ENCODE results near the gene SIGLEC11. TPM values are rescaled to one million over a fixed set of nuclear protein-coding genes. Genes with fewer than 3 reads are reported as not detected.

Gene SIGLEC11
- polyA plus RNA-seq, 2 of the 4 experiments (the other 2 are of a cell fraction) = not detected

GRCh38 chr19:49952479-49952836, 8.5 kb downstream of the SIGLEC11 start:
- ChIA-PET POLR2A (interaction anchor here (2.5 kb wide), 1 partner anchor 23 kb away, joined by 9 read pairs; the partner anchor contains the start of gene NUP62), CTCF (interaction anchor here (1.4 to 10.7 kb wide), 4 partner anchors 16 to 183 kb away, joined by 3 to 121 read pairs (median 18); no protein-coding TSS in a partner anchor)
- DNase-seq (ENCODE audit: low read depth in 1 of 2, low spot score in 1 of 2) = no peak
- no peak overlapping the region for H3K4me2 ChIP-seq
- no peaks in the 10 kb centered on the region for H3K4me1 ChIP-seq
- no peak for FAIRE-seq
- no peak for ATAC-seq
- TF ChIP-seq RAD21 (conservative IDR thresholded peaks at IDR 0.05 in 1 of 2, IDR thresholded peaks at IDR 0.05 in 1 of 2) (no peak), EHMT2 (IDR thresholded peaks at IDR 0.05; ENCODE audit: low read depth) (no peak), RNF2 (IDR thresholded peaks at IDR 0.05; ENCODE audit: borderline replicate concordance, low read depth) (no peak), MAZ (IDR thresholded peaks at IDR 0.05; ENCODE audit: borderline replicate concordance, low read depth, low read length) (no peak), FOSL2 (IDR thresholded peaks at IDR 0.05) (no peak), FOSL2 (CRISPR knock-in tag; IDR thresholded peaks at IDR 0.05) (no peak), HOXB5 (CRISPR knock-in tag; IDR thresholded peaks at IDR 0.05) (no peak), HOXB13 (CRISPR knock-in tag; IDR thresholded peaks at IDR 0.05; ENCODE audit: low read depth) (no peak), EHF (CRISPR knock-in tag; IDR thresholded peaks at IDR 0.05) (no peak), ESRRA (IDR thresholded peaks at IDR 0.05; ENCODE audit: borderline replicate concordance, low read length) (no peak), KDM5A (IDR thresholded peaks at IDR 0.05) (no peak), FOSB (CRISPR knock-in tag; IDR thresholded peaks at IDR 0.05) (no peak), KDM1A (IDR thresholded peaks at IDR 0.05; ENCODE audit: low read depth) (no peak)
- TF ChIP-seq, protein P1, sequence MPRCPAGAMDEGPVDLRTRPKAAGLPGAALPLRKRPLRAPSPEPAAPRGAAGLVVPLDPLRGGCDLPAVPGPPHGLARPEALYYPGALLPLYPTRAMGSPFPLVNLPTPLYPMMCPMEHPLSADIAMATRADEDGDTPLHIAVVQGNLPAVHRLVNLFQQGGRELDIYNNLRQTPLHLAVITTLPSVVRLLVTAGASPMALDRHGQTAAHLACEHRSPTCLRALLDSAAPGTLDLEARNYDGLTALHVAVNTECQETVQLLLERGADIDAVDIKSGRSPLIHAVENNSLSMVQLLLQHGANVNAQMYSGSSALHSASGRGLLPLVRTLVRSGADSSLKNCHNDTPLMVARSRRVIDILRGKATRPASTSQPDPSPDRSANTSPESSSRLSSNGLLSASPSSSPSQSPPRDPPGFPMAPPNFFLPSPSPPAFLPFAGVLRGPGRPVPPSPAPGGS (IDR thresholded peaks at IDR 0.05) = no peak
- TF ChIP-seq, protein P2, sequence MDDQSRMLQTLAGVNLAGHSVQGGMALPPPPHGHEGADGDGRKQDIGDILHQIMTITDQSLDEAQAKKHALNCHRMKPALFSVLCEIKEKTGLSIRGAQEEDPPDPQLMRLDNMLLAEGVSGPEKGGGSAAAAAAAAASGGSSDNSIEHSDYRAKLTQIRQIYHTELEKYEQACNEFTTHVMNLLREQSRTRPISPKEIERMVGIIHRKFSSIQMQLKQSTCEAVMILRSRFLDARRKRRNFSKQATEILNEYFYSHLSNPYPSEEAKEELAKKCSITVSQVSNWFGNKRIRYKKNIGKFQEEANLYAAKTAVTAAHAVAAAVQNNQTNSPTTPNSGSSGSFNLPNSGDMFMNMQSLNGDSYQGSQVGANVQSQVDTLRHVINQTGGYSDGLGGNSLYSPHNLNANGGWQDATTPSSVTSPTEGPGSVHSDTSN (IDR thresholded peaks at IDR 0.05) = no peak
- no peaks in the 10 kb centered on the region for H3K9me3 ChIP-seq
- H3K4me3 ChIP-seq = no peak overlapping the region
- H3K27ac ChIP-seq = no peak overlapping the region

DNA sequence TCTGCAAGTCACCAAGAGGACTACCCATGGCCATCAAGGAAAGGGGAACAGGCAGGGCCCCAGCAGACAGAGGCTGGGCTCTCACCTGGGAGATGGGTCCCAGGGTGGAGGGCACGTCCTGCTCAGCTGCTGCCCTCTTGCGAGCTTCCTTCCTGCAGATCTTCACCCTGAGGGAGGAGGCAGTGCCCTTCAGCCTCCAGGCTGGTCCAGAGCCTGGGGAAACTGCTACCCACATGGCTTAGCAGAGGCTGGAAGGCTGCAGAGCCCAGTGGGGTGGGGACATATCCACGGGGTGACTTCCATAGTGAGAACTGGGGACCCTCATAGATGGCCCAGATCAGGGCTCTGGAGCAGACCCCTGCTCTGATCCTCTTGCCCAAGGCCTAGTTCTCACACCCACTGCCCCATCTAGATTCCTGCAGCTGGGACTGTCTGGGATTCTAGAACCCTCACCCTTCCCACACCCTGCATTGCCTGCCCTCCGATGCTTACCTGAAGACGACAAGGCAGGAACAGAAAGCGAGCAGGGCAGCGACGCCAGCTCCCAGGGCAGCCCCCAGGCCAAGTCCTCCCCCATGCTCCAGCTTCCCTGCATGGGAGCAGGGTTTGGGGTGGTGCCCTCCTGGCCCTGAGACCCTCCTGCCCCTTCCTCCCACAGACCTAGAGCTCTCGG, 9.0 kb downstream of the SIGLEC11 start:
- ChIA-PET POLR2A (interaction anchor here (2.5 kb wide), 1 partner anchor 22 kb away, joined by 9 read pairs; the partner anchor contains the start of gene NUP62), CTCF (interaction anchor here (0.6 to 10.7 kb wide), 5 partner anchors 11 to 449 kb away, joined by 3 to 121 read pairs (median 12); no protein-coding TSS in a partner anchor)
- Histone ChIP-seq H3K4me3 (no peak overlapping the region), H3K27ac (no peak overlapping the region), H3K4me2 (no peak overlapping the region), H3K4me1 (no peaks in the 10 kb centered on the region), H3K9me3 (no peaks in the 10 kb centered on the region)
- WGBS (ENCODE audit: missing lambda C conversion rate) = 70% methylated on average over 9 of the region's 9 CpGs
- no peak for DNase-seq (ENCODE audit: low read depth in 1 of 2, low spot score in 1 of 2)
- no peak for FAIRE-seq
- ATAC-seq = no peak
- TF ChIP-seq E2F6 (IDR thresholded peaks at IDR 0.05; ENCODE audit: borderline replicate concordance, low read depth) = no peak
- TF ChIP-seq, protein P3, sequence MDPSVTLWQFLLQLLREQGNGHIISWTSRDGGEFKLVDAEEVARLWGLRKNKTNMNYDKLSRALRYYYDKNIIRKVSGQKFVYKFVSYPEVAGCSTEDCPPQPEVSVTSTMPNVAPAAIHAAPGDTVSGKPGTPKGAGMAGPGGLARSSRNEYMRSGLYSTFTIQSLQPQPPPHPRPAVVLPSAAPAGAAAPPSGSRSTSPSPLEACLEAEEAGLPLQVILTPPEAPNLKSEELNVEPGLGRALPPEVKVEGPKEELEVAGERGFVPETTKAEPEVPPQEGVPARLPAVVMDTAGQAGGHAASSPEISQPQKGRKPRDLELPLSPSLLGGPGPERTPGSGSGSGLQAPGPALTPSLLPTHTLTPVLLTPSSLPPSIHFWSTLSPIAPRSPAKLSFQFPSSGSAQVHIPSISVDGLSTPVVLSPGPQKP (IDR thresholded peaks at IDR 0.05; ENCODE audit: low read depth, low read length) = no peak

- FAIRE-seq (no peak), ATAC-seq (no peak), DNase-seq (ENCODE audit: low read depth in 1 of 2, low spot score in 1 of 2) (no peak)
- POLR2A ChIA-PET = no interaction called here
- WGBS (ENCODE audit: missing lambda C conversion rate) = 39% methylated on average over 13 of the region's 13 CpGs
- Histone ChIP-seq H3K4me3 (no peak overlapping the region), H3K9me3 (no peaks in the 10 kb centered on the region), H3K4me2 (no peak overlapping the region), H3K27ac (no peak overlapping the region), H3K4me1 (no peaks in the 10 kb centered on the region)
- CTCF ChIA-PET = interaction anchor here (0.6 to 10.7 kb wide), 9 partner anchors 9 to 448 kb away, joined by 3 to 121 read pairs (median 5); no protein-coding TSS in a partner anchor
- no peak for TF ChIP-seq POLR2A (IDR thresholded peaks at IDR 0.05; ENCODE audit: low read length)
- TF ChIP-seq JUNB (IDR thresholded peaks at IDR 0.05) = no peak
- no peak for TF ChIP-seq RARB (CRISPR knock-in tag; IDR thresholded peaks at IDR 0.05)
- TF ChIP-seq, protein P2 (IDR thresholded peaks at IDR 0.05) = no peak
- TF ChIP-seq FOSL2 (IDR thresholded peaks at IDR 0.05) = no peak
- TF ChIP-seq FOSL2 (CRISPR knock-in tag; IDR thresholded peaks at IDR 0.05) = no peak
- TF ChIP-seq TP53 (CRISPR knock-in tag; IDR thresholded peaks at IDR 0.05) = no peak
- no peak for TF ChIP-seq CTCF (IDR thresholded peaks at IDR 0.05)
- no peak for TF ChIP-seq NFE2L2 (conservative IDR thresholded peaks at IDR 0.05; ENCODE audit: low read length)
- TF ChIP-seq, protein P4, sequence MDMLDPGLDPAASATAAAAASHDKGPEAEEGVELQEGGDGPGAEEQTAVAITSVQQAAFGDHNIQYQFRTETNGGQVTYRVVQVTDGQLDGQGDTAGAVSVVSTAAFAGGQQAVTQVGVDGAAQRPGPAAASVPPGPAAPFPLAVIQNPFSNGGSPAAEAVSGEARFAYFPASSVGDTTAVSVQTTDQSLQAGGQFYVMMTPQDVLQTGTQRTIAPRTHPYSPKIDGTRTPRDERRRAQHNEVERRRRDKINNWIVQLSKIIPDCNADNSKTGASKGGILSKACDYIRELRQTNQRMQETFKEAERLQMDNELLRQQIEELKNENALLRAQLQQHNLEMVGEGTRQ (IDR thresholded peaks at IDR 0.05) = no peak
- no peak for TF ChIP-seq CEBPB (IDR thresholded peaks at IDR 0.05)
These were observed 9.9 kb downstream of the SIGLEC11 start for GRCh38 chr19:49950956-49951526.

Data from A549 (cell line).